ENCODE results near the gene SPON1. TPM values are rescaled to one million over a fixed set of nuclear protein-coding genes. Genes with fewer than 3 reads are reported as not detected.

SPON1 gene
- total RNA-seq, 1 experiment from 2014 or later: 46.9 TPM

DNA sequence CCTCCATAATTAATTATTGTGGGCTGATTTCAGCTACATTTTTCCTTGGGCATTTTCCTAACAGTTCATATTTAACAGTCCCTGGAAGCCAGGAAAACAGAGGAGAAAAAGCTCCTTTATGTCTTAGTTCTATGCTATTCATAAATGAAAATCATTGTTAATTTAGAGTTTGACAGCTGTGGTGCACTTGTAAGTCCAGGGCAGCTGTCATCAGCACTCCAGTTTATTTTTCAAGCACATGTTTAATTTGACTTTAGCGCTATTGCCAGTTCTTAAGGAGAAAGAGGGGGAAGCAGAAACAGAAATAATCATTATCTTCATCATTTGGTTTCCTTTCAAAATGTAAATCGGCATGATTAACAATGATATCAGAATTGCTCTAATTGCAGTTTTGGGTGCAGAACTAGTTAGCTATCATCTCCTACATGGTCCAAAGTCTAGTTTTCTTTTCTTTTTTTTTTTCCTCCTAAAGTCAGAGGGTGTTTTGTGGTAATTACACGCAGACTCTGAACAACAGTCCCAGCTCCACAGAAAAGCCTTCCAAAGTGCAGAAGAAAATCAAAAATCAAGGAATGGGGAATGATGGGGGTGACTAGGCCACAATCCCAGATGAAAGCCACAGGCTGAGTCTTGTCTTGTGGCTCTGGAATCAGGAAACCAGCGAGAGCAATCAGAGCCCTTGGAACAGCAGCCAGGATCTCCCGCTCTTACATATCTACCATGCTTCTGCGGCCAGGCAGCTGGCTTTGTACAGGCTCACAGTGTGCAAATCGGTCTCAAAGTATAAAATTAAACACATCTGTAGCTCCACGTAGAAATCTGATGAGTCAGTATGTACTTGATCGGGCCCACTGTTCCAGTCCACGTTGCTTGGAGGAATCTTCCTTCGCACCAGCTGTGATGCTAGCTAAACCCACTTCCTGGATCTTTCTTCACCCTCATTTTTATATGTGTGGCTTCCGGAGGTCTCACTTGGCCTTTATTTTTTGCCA lies 91.9 kb downstream of the SPON1 start:
- Mint-ChIP-seq H3K4me3 (ENCODE audit: unreplicated experiment) (no peak overlapping the region), H3K27ac (ENCODE audit: unreplicated experiment) (no peak overlapping the region), H3K27me3 (ENCODE audit: insufficient read depth, unreplicated experiment) (no peaks in the 10 kb centered on the region), H3K36me3 (ENCODE audit: insufficient read depth, unreplicated experiment) (no peaks in the 10 kb centered on the region), H3K9me3 (ENCODE audit: unreplicated experiment) (no peaks in the 10 kb centered on the region), H3K4me1 (ENCODE audit: low read depth, unreplicated experiment) (no peaks in the 10 kb centered on the region)
- ChIA-PET CTCF (no interaction called here), POLR2A (no interaction called here)
- TF ChIP-seq, protein P1, sequence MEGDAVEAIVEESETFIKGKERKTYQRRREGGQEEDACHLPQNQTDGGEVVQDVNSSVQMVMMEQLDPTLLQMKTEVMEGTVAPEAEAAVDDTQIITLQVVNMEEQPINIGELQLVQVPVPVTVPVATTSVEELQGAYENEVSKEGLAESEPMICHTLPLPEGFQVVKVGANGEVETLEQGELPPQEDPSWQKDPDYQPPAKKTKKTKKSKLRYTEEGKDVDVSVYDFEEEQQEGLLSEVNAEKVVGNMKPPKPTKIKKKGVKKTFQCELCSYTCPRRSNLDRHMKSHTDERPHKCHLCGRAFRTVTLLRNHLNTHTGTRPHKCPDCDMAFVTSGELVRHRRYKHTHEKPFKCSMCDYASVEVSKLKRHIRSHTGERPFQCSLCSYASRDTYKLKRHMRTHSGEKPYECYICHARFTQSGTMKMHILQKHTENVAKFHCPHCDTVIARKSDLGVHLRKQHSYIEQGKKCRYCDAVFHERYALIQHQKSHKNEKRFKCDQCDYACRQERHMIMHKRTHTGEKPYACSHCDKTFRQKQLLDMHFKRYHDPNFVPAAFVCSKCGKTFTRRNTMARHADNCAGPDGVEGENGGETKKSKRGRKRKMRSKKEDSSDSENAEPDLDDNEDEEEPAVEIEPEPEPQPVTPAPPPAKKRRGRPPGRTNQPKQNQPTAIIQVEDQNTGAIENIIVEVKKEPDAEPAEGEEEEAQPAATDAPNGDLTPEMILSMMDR (IDR thresholded peaks at IDR 0.05; ENCODE audit: insufficient read depth in 1 of 2, low read depth in 1 of 2, low read length in 1 of 2, severe bottlenecking in 1 of 2, unreplicated experiment in 1 of 2): no peak
- H3K9me3 ChIP-seq: no peaks in the 10 kb centered on the region
- no peak overlapping the region for H3K4me3 ChIP-seq (ENCODE audit: low read depth, low read length)
- no peaks in the 10 kb centered on the region for H3K27me3 ChIP-seq (replicated peaks; ENCODE audit: control insufficient read depth, insufficient read depth, low read length)
- H3K36me3 ChIP-seq (ENCODE audit: control insufficient read depth, insufficient read depth, low read length): no peaks in the 10 kb centered on the region
- 0 out of 2 replicates have a peak, but pooled peaks cover 3% of the 10 kb centered on the region for H3K4me1 ChIP-seq
- intact Hi-C loops (cut with micrococcal nuclease; ENCODE audit: unreplicated experiment): no loop called here
- no peak for DNase-seq
- no TSS peak for BruUV-seq (replicated peaks)

- no peaks in the 10 kb centered on the region for H3K4me1 Mint-ChIP-seq (ENCODE audit: low read depth, unreplicated experiment)
- Histone ChIP-seq H3K36me3 (ENCODE audit: control insufficient read depth, insufficient read depth, low read length) (no peaks in the 10 kb centered on the region), H3K9me3 (no peaks in the 10 kb centered on the region), H3K27me3 (replicated peaks; ENCODE audit: control insufficient read depth, insufficient read depth, low read length) (no peaks in the 10 kb centered on the region), H3K4me3 (ENCODE audit: low read depth, low read length) (no peak overlapping the region), H3K4me1 (0 out of 2 replicates have a peak, but pooled peaks cover 3% of the 10 kb centered on the region)
- no peaks in the 10 kb centered on the region for H3K9me3 Mint-ChIP-seq (ENCODE audit: unreplicated experiment)
- TF ChIP-seq, protein P1 (IDR thresholded peaks at IDR 0.05; ENCODE audit: insufficient read depth in 1 of 2, low read depth in 1 of 2, low read length in 1 of 2, severe bottlenecking in 1 of 2, unreplicated experiment in 1 of 2): no peak
- no peak overlapping the region for H3K27ac Mint-ChIP-seq (ENCODE audit: unreplicated experiment)
- intact Hi-C loops (cut with micrococcal nuclease; ENCODE audit: unreplicated experiment): no loop called here
- H3K4me3 Mint-ChIP-seq (ENCODE audit: unreplicated experiment): no peak overlapping the region
- ChIA-PET POLR2A (no interaction called here), CTCF (no interaction called here)
- H3K27me3 Mint-ChIP-seq (ENCODE audit: insufficient read depth, unreplicated experiment): no peaks in the 10 kb centered on the region
- DNase-seq: no peak
- BruUV-seq (replicated peaks): no TSS peak
- no peaks in the 10 kb centered on the region for H3K36me3 Mint-ChIP-seq (ENCODE audit: insufficient read depth, unreplicated experiment)
Observed at GRCh38 chr11:14055936-14056335, 93.4 kb downstream of the SPON1 start.

- no peak overlapping the region for H3K4me3 Mint-ChIP-seq (ENCODE audit: unreplicated experiment)
- H3K9me3 ChIP-seq: no peaks in the 10 kb centered on the region
- H3K36me3 Mint-ChIP-seq (ENCODE audit: insufficient read depth, unreplicated experiment): no peaks in the 10 kb centered on the region
- H3K4me3 ChIP-seq (ENCODE audit: low read depth, low read length): no peak overlapping the region
- ChIA-PET CTCF (interaction anchor here (0.7 kb wide), 1 partner anchor 93 kb away, joined by 3 read pairs; no protein-coding TSS in a partner anchor), POLR2A (no interaction called here)
- TF ChIP-seq, protein P1 (IDR thresholded peaks at IDR 0.05; ENCODE audit: insufficient read depth in 1 of 2, low read depth in 1 of 2, low read length in 1 of 2, severe bottlenecking in 1 of 2, unreplicated experiment in 1 of 2): no peak
- H3K4me1 ChIP-seq: 0 out of 2 replicates have a peak, but pooled peaks cover 3% of the 10 kb centered on the region
- H3K9me3 Mint-ChIP-seq (ENCODE audit: unreplicated experiment): no peaks in the 10 kb centered on the region
- no peaks in the 10 kb centered on the region for H3K36me3 ChIP-seq (ENCODE audit: control insufficient read depth, insufficient read depth, low read length)
- H3K27ac Mint-ChIP-seq (ENCODE audit: unreplicated experiment): no peak overlapping the region
- intact Hi-C loops (cut with micrococcal nuclease; ENCODE audit: unreplicated experiment): no loop called here
- DNase-seq: no peak
- no peaks in the 10 kb centered on the region for H3K27me3 ChIP-seq (replicated peaks; ENCODE audit: control insufficient read depth, insufficient read depth, low read length)
- no peaks in the 10 kb centered on the region for H3K27me3 Mint-ChIP-seq (ENCODE audit: insufficient read depth, unreplicated experiment)
- BruUV-seq (replicated peaks): no TSS peak
- no peaks in the 10 kb centered on the region for H3K4me1 Mint-ChIP-seq (ENCODE audit: low read depth, unreplicated experiment)
Observed at GRCh38 chr11:14058061-14058460, 95.5 kb downstream of the SPON1 start.
